PC-3 (cell line): ENCODE results near the gene ANKRD9. TPM values are rescaled to one million over a fixed set of nuclear protein-coding genes. Genes with fewer than 3 reads are reported as not detected.

Source experiments
- ATAC-seq: fragments of 200-7000 bp; cut with Tn5 transposase; 2 replicates; pipeline ENCODE4 v1.9.1; 2020; ENCODE audit warnings: mild to moderate bottlenecking, moderate library complexity
- BruUV-seq: library from RNA; stranded (reverse); fragments of 400-500 nt; replicated peaks from 2 replicates; lab custom pipeline; 2021; lab: Mats Ljungman, UMichigan
- CTCF ChIA-PET: fragments of 300-600 bp; sonication (Branson Sonifier 250); formaldehyde crosslinking; loops from one replicate; lab custom pipeline; 2022; ENCODE audit warnings: antibody characterized with exemption; lab: Charles Lee
- POLR2A ChIA-PET: fragments of 300-600 bp; sonication (Branson Sonifier 250); formaldehyde crosslinking; loops from one replicate; lab custom pipeline; 2022; ENCODE audit warnings: antibody characterized with exemption; ENCODE audit not compliant: unreplicated experiment; lab: Charles Lee
- DNase-seq: peaks from one replicate; pipeline ENCODE4 v3.0.0-alpha.2; 2015
- H2AFZ ChIP-seq: fragments of 300-600 bp; sonication (generic); 2 replicates; pipeline ENCODE4 v1.6.0; 2016; ENCODE audit warnings: antibody characterized with exemption, low read length
- H3F3A ChIP-seq: fragments of 300-600 bp; sonication (generic); one replicate; pipeline ENCODE4 v1.6.0; 2017; ENCODE audit warnings: antibody characterized with exemption, low read length, control low read depth, mild to moderate bottlenecking; ENCODE audit not compliant: unreplicated experiment
- H3K27ac ChIP-seq: fragments of 300-600 bp; sonication (generic); 2 replicates; pipeline ENCODE4 v1.5.1; 2016; ENCODE audit warnings: mild to moderate bottlenecking, low read length
- H3K27me3 ChIP-seq: fragments of 300-600 bp; sonication (generic); 2 replicates; pipeline ENCODE4 v1.6.1; 2016; ENCODE audit warnings: low read length, mixed read lengths
- H3K36me3 ChIP-seq: fragments of 300-600 bp; sonication (generic); 2 replicates; pipeline ENCODE4 v1.6.1; 2016; ENCODE audit warnings: low read depth, mixed run types, low read length, mixed read lengths
- H3K4me1 ChIP-seq: fragments of 300-600 bp; sonication (generic); 2 replicates; pipeline ENCODE4 v1.5.1; 2016; ENCODE audit warnings: low read length; ENCODE audit not compliant: insufficient read depth
- H3K4me2 ChIP-seq: fragments of 300-600 bp; sonication (generic); 2 replicates; pipeline ENCODE4 v1.6.0; 2016; ENCODE audit warnings: low read length
- H3K4me3 ChIP-seq: fragments of 300-600 bp; sonication (generic); 2 replicates; pipeline ENCODE4 v1.5.1; 2016; ENCODE audit warnings: mild to moderate bottlenecking, low read length, mixed read lengths
- H3K79me2 ChIP-seq: fragments of 300-600 bp; sonication (generic); 2 replicates; pipeline ENCODE4 v1.6.1; 2017; ENCODE audit warnings: low read length, mixed read lengths
- H3K9ac ChIP-seq: fragments of 300-600 bp; sonication (generic); 2 replicates; pipeline ENCODE4 v1.6.0; 2016; ENCODE audit warnings: mild to moderate bottlenecking, low read length
- H3K9me2 ChIP-seq: fragments of 300-600 bp; sonication (generic); replicated peaks from 2 replicates; pipeline ENCODE4 v1.6.1; 2016; ENCODE audit warnings: mixed run types, low read length, mixed read lengths
- H3K9me3 ChIP-seq: fragments of 300-600 bp; sonication (generic); 2 replicates; pipeline ENCODE4 v1.6.1; 2016; ENCODE audit warnings: low read length, mixed read lengths
- H4K20me1 ChIP-seq: fragments of 300-600 bp; sonication (generic); 2 replicates; pipeline ENCODE4 v1.6.1; 2016; ENCODE audit warnings: low read length, mixed read lengths
- EZH2 ChIP-seq: fragments of 300-600 bp; sonication (generic); IDR thresholded peaks from one replicate; pipeline ENCODE4 v1.6.1; 2017; ENCODE audit warnings: antibody characterized with exemption, mild to moderate bottlenecking, low read length; ENCODE audit not compliant: unreplicated experiment
- EZH2phosphoT487 ChIP-seq: fragments of 300-600 bp; sonication (generic); IDR thresholded peaks from 2 replicates; pipeline ENCODE4 v1.6.1; 2018; ENCODE audit warnings: mild to moderate bottlenecking, antibody characterized with exemption, low read length, borderline replicate concordance
- intact Hi-C: fragments of 100-400 bp; cut with micrococcal nuclease; formaldehyde crosslinking; loops from 2 replicates; pipeline ENCODE4 v1.9.0; 2023
- total RNA-seq: library from RNA; depleted of rRNA; stranded (reverse); fragments of >200 nt; gene quantifications from 2 replicates; pipeline ENCODE4 v1.2.3, GENCODE V29; 2014
- TF ChIP-seq, protein P1 (sequence below): fragments of 300-600 bp; sonication (generic); conservative IDR thresholded peaks from 2 replicates; pipeline ENCODE4 v1.5.1; 2017; ENCODE audit warnings: antibody characterized with exemption, low read depth, mild to moderate bottlenecking, low read length

Gene ANKRD9
- total RNA-seq, 1 experiment from 2014 or later, result 52.6 TPM

DNA sequence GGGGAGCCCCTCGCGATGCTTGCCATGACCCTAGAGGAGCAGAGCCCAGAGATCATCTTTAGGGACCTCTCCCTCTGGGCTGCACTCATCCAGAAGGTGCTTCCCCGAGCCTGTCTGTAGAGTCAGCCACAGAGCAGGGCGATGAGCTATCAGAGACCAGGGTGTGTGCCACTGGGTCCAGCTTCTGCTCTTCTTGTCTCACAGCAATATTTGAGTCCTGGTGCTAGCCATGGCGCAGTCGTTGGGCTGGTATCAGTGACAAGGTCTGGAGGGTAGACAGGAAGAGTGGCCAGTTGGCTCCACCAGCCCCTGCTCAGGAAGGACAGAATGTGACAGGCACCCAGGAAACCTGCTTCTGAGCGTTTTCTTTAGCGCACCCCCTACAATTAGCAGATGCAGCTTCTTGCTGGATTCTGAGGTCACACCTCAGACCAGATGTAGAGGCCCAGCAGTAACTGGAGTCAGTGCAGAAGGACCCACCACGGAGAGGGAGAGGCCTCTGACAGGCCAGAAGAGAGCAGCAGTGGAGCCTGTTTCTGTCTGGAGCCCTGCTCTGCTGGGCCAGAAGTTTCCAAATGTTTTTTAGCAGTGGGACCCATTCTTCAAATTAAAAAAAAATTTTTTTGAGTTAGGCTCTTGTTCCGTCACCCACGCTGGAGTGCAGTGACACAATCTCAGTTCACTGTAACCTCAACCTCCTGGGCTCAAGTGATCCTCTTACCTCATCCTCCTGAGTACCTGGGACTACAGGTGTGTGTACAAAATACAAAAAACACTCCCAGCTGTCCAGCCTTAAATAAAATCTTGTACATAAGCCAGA lies 23.7 kb downstream of the ANKRD9 start:
- no TSS peak for BruUV-seq

DNA sequence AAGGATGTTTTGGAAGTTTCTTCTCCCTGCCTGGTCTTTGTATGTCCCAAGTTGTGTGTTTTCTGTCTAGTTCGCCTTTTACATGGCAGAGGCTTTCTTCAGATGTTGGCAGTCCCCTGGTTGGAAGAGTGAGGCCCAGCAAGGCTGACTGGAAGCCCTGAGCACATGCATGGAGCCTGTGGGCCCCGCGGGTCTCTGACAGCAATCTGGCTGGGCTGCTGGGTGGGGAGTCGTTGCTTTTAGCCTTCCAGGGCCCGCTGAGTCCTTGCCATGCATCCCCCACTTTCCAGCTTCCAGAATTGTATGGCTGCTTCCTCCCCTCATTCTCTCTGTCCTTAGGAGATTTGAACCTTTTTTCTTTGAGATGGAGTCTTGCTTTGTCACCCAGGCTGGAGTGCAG lies 25.3 kb downstream of the ANKRD9 start:
- Histone ChIP-seq H3F3A (no peaks in the 10 kb centered on the region), H2AFZ (no peak overlapping the region), H3K36me3 (no peaks in the 10 kb centered on the region), H3K9me2 (no peaks in the 10 kb centered on the region), H4K20me1 (no peaks in the 10 kb centered on the region), H3K4me3 (no peak overlapping the region), H3K79me2 (no peaks in the 10 kb centered on the region), H3K9ac (no peak overlapping the region), H3K4me1 (peaks cover 13% of the 10 kb centered on the region), H3K27ac (no peak overlapping the region), H3K9me3 (no peaks in the 10 kb centered on the region), H3K27me3 (no peaks in the 10 kb centered on the region), H3K4me2 (no peak overlapping the region)
- intact Hi-C loops, result no loop called here
- no peak for DNase-seq
- no TSS peak for BruUV-seq
- TF ChIP-seq EZH2 (no peak), EZH2phosphoT487 (no peak)
- TF ChIP-seq, protein P1, sequence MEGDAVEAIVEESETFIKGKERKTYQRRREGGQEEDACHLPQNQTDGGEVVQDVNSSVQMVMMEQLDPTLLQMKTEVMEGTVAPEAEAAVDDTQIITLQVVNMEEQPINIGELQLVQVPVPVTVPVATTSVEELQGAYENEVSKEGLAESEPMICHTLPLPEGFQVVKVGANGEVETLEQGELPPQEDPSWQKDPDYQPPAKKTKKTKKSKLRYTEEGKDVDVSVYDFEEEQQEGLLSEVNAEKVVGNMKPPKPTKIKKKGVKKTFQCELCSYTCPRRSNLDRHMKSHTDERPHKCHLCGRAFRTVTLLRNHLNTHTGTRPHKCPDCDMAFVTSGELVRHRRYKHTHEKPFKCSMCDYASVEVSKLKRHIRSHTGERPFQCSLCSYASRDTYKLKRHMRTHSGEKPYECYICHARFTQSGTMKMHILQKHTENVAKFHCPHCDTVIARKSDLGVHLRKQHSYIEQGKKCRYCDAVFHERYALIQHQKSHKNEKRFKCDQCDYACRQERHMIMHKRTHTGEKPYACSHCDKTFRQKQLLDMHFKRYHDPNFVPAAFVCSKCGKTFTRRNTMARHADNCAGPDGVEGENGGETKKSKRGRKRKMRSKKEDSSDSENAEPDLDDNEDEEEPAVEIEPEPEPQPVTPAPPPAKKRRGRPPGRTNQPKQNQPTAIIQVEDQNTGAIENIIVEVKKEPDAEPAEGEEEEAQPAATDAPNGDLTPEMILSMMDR, result no peak
- POLR2A ChIA-PET, result no interaction called here
- no peak for ATAC-seq
- CTCF ChIA-PET, result no interaction called here

More for the DNA sequence above, 23.7 kb downstream of the ANKRD9 start:
- no peaks in the 10 kb centered on the region for H3K79me2 ChIP-seq
- H3K4me2 ChIP-seq, result no peak overlapping the region
- DNase-seq (no peak), ATAC-seq (no peak)
- no peak overlapping the region for H2AFZ ChIP-seq
- no peak overlapping the region for H3K4me3 ChIP-seq
- H3K27me3 ChIP-seq, result no peaks in the 10 kb centered on the region
- H3K27ac ChIP-seq, result no peak overlapping the region
- H3K9ac ChIP-seq, result no peak overlapping the region
- no peaks in the 10 kb centered on the region for H3F3A ChIP-seq
- ChIA-PET POLR2A (no interaction called here), CTCF (no interaction called here)
- no peaks in the 10 kb centered on the region for H4K20me1 ChIP-seq
- no peaks in the 10 kb centered on the region for H3K36me3 ChIP-seq
- H3K9me2 ChIP-seq, result no peaks in the 10 kb centered on the region
- intact Hi-C loops, result no loop called here
- peaks cover 13% of the 10 kb centered on the region for H3K4me1 ChIP-seq
- TF ChIP-seq EZH2phosphoT487 (no peak), EZH2 (no peak)
- TF ChIP-seq, protein P1, result no peak
- H3K9me3 ChIP-seq, result no peaks in the 10 kb centered on the region

DNA sequence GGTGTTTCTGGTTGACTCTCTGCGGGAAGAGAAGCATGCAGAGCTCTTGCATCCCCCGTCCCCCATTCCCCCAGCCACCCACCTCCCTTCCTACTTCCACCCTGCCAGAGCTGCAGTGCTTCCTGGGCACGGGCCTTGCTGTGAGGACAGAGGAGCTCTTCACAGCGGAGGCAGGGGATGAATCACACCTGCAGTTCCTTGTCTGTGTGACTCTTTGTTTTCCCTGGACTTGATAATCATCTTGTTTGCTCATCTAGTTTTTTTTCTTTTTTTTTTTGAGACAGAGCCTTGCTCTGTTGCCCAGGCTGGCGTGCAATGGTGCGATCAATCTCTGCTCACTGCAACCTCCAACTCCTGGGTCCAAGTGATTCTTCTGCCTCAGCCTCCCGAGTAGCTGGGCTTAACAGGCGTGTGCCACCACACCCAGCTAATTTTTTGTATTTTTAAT lies 27.8 kb downstream of the ANKRD9 start:
- Histone ChIP-seq H3K79me2 (no peaks in the 10 kb centered on the region), H3K9ac (0 out of 2 replicates have a peak overlapping the region, but pooled peaks have one; percentile 8), H3K4me2 (peak overlapping the region; percentile 46), H3K4me1 (peaks cover 13% of the 10 kb centered on the region), H3K27ac (peak overlapping the region; percentile 77), H3K36me3 (no peaks in the 10 kb centered on the region), H3F3A (no peaks in the 10 kb centered on the region), H3K4me3 (no peak overlapping the region), H3K9me2 (no peaks in the 10 kb centered on the region), H3K27me3 (no peaks in the 10 kb centered on the region), H2AFZ (no peak overlapping the region), H4K20me1 (no peaks in the 10 kb centered on the region), H3K9me3 (no peaks in the 10 kb centered on the region)
- ChIA-PET POLR2A (interaction anchor here (0.5 to 0.7 kb wide), 4 partner anchors 22 to 278 kb away, joined by 7 to 10 read pairs (median 8); no protein-coding TSS in a partner anchor), CTCF (interaction anchor here (0.6 to 0.8 kb wide), 4 partner anchors 34 to 1052 kb away, joined by 3 to 9 read pairs (median 4); no protein-coding TSS in a partner anchor)
- DNase-seq (peak; percentile 86), ATAC-seq (peak; percentile 99)
- BruUV-seq, result no TSS peak
- intact Hi-C loops, result no loop called here
- TF ChIP-seq EZH2phosphoT487, result no peak
- TF ChIP-seq EZH2, result no peak
- TF ChIP-seq, protein P1, result no peak
